H1 (cell line): ENCODE measurements around the gene ABCA2. TPM values are rescaled to one million over a fixed set of nuclear protein-coding genes. Genes with fewer than 3 reads are reported as not detected.

ENCODE experiments used
- CREB1 ChIP-seq: IDR thresholded peaks from 2 replicates; pipeline ENCODE4 v1.6.1; 2012; ENCODE audit warnings: inconsistent platforms
- EP300 ChIP-seq, 2 experiments: IDR thresholded peaks; 1 replicate in 1 of 2; 2 replicates in 1 of 2; pipeline ENCODE4 v1.6.1; 2011 to 2012; ENCODE audit warnings: low read depth in 2 of 2, low read length in 2 of 2, mild to moderate bottlenecking in 2 of 2, borderline replicate concordance in 1 of 2, inconsistent platforms in 1 of 2, moderate library complexity in 1 of 2
- KDM4A ChIP-seq: IDR thresholded peaks from one replicate; pipeline ENCODE4 v1.7.1; 2012; ENCODE audit warnings: low read depth, mild to moderate bottlenecking, moderate library complexity, low read length, inconsistent platforms; ENCODE audit not compliant: severe bottlenecking
- RNF2 ChIP-seq: fragments of 200-900, 300-1000 bp; sonication (generic); IDR thresholded peaks from 2 replicates; pipeline ENCODE4 v1.7.1; 2016; ENCODE audit warnings: borderline replicate concordance, low read depth, mild to moderate bottlenecking, antibody characterized with exemption, low read length; ENCODE audit not compliant: poor library complexity, severe bottlenecking; ENCODE audit errors: missing control alignments
- SIX5 ChIP-seq: IDR thresholded peaks from 2 replicates; pipeline ENCODE4 v1.6.1; 2011; ENCODE audit warnings: mild to moderate bottlenecking, low read depth, low read length
- polyA plus RNA-seq, 7 experiments: library from polyadenylated mRNA; depleted of rRNA in 3 of 7; stranded (reverse) in 5 of 7; unstranded in 2 of 7; fragments of >200 nt in 5 of 7; fragments of 200-250 nt in 2 of 7; gene quantifications; 1 replicate in 5 of 7; 2 replicates in 1 of 7; 4 replicates in 1 of 7; pipeline versions ENCODE4 v1.2.1 to v1.2.3, GENCODE V29; 2011 to 2013; ENCODE audit warnings: missing spikeins in 2 of 7, mixed read lengths in 2 of 7
- total RNA-seq: library from RNA; stranded (reverse); fragmentation: NEBNext Ultra II Directional; extraction: Animal tissue kit (Norgen Biotek cat#: 25700); gene quantifications from 2 replicates; pipeline ENCODE4 v1.2.1, GENCODE V29; 2021

ABCA2 gene
- total and polyA plus RNA-seq, 2 of the 8 experiments (the other 6 are each of a cell fraction or from before 2014, with no cell fraction given) = 12.5 to 14.3 TPM

GRCh38 chr9:137020771-137021567, 7.1 kb downstream of the ABCA2 start (continued):
- TF ChIP-seq SIX5 (no peak), CREB1 (no peak), EP300 (IDR thresholded peaks at IDR 0.05; ENCODE audit: borderline replicate concordance in 1 of 2, low read depth in 2 of 2, low read length in 2 of 2) (no peak), KDM4A (no peak), RNF2 (no peak)
